HTERT RPE-1 (cell line): ENCODE results near the gene C12orf43.

Experiments used
- in situ Hi-C: fragments of 300-500 bp; cut with MboI; formaldehyde crosslinking; loops from 4 replicates; pipeline ENCODE4 v1.14.3; 2020; ENCODE audit warnings: low sequenced_read_pairs

The C12orf43 gene

DNA sequence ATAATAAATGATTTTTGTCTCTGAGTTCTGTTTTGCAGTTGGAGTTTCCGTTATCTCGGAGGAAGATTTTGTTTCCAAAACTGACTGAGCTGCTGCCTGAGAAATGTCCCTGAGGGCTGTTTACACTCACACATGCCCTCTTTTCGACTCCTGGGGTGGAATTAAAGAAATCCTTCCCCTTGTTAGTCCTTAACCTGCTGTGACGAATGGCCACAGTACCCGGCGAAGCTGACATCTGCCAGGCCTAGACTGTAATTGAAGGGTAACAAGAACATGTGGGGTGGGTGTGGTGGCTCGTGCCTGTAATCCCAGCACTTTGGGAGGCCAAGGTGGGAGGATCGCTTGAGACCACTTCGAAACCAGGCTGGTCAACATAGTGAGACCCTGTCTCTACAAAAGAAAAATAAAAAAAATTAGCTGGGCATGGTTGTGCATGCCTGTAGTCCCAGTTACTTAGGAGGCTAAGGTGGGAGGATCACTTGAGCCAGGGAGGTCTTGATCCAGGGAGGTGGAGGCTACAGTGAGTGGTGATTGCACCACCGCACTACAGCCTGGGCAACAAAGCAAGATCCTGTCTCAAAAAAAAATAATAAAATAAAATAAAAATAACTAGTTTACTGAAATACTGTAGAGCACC is 14.4 kb upstream of the C12orf43 start:
- in situ Hi-C loops: no loop called here

DNA sequence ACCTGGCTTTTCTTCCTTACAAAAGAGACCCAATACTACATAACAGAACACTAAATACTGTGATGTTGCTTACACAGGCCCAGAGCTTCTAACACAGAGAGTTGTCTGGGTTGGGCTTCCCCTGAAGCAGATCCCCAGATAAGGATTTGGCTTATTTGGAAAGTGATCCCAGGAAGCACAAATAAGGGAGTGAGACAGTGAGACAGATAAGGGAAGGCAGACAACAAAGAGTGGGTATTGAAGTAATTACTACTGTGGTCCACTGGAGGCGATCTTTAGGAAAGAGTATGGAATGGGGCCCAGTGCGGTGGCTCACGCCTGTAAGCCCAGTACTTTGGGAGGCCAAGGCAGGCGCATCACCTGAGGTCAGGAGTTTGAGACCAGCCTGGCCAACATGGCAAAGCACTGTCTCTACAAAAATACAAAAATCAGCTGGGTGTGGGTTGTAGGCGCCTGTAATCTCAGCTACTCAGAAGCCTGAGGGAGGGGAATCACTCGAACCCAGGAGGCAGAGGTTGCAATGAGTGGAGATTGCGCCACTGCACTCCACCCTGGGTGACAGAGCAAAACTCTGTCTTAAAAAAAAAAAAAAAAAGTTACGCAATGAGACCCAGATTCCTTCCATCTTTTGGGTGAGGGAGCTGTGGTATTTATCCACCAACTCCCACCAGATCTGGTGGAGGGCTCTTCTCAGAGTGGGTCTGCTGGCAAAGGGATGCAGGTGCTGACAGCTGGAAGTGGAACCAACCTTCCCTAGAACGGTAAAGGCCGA is 10.2 kb upstream of the C12orf43 start:
- in situ Hi-C loops: no loop called here

DNA sequence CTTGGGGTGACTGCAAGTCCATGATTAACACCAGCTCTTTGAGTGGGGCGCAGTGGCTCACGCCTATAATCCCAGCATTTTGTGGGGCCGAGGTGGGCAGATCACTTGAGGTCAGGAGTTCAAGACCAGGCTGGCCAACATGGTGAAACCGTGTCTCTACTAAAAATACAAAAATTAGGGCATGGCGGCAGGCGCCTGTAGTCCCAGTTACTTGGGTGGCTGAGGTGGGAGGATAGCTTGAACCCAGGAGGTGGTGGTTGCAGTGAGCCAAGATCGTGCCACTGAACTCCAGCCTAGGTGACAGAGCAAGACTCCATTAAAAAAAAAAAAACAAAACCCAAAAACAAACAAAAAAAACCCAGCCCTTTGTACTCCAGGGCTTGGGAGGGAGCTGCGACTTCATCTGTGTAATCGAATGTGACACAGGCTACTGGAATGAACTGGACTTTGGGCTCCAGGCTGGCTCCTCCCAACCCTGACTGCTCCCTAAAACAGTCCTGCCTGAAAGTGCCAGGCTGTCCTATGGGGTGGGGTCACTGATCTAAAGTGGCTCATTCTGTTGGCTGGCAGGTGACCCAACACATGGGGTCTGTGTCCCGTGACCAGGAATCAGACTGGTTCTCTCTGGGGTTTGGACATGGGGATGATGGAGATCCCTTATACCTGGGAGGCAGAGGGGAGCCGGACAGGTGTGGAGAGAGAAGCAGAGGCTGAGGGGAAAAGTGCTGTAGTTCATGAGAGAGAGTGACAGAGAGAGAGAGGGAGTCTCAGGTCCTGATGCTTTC is 9.3 kb upstream of the C12orf43 start:
- in situ Hi-C loops: no loop called here

DNA sequence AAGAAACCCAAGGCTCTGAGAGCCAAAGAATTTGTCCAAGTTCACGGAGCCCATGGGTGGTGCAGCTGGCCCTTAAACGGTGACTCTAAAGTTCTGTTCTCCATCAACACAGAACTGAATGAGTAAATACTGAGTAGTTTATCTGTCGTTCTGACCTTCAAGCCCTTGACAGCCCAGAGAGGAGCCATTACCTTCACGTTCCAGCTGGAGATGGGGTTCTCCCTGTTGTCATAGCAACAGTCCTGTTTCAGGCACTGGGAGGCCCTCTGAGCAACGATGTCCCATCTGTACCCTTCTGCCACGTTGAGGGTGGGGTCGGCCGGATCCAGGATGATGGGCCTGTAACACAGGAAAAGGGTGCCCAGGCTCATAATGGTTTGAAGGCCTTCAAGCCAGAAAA is 7.5 kb upstream of the C12orf43 start:
- in situ Hi-C loops: no loop called here

DNA sequence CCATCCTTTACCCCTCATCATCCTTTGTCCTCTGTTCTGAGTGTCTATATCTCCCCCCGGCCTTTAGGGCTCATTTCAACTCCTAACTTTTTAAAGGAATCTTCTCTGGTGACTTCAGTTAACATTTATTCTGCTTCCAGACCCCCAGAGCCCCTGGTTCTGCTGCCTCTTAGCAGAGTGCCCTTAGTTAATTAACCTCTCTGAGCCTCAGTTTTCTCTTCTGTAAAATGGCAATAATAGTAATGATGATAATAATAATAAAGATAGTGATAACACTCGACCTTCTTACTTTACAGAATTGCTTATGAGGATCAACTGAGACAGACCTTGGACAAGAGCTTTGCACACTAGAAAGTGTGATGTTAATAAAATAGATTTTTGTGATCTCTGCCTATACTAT is 6.4 kb upstream of the C12orf43 start:
- in situ Hi-C loops: no loop called here

DNA sequence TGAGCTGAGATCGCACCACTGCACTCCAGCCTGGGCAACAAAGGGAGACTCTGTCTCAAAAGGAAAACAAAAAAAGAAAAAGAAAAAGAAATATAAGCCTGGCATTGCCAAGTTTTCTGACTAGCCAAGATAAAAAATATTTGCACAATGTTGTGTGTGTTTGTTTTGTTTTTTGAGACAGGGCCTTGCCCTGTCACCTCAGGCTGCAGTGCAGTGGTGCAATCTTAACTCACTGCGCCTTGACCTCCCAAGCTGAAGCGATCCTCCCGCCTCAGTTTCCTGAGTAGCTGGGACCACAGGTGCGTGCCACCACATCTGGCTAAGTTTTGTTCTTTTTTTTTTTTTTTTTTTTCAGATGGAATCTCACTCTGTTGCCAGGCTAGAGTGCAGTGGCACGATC is 5.5 kb upstream of the C12orf43 start:
- in situ Hi-C loops: no loop called here

DNA sequence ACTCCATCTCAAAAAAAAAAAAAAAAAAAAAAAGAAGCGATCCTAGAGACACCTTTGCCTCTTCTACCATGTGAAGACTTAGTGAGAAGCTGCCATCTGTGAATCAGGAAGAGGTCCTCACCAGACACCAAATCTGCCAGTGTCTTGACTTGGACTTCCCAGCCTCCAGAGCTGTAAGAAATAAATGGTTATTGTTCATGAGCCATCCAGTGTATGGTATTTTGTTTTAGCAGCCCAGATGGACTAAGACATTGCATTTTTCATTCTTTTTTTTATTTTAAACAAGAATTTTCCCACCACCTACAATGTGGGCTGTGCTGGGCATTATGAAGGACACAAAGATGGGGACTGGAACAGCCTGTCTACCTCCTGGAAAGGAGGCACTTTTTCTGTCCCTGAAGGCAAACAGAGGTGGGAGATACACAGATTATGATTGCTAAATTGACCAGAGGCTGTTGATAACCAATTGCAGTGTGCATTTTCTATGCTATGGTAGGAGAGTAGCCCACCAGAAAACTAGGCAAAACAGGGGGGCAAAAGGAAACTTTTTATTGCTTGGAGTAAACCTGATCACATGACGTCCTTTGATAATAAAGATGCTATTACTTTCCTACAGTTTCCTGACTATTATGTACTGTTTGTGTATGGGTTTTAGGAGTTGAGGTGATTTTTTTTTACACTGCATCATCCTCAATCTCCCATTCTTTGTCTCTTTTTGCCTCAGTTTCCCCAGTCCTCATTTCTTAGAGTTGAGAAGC is 2.8 kb upstream of the C12orf43 start:
- in situ Hi-C loops: no loop called here

DNA sequence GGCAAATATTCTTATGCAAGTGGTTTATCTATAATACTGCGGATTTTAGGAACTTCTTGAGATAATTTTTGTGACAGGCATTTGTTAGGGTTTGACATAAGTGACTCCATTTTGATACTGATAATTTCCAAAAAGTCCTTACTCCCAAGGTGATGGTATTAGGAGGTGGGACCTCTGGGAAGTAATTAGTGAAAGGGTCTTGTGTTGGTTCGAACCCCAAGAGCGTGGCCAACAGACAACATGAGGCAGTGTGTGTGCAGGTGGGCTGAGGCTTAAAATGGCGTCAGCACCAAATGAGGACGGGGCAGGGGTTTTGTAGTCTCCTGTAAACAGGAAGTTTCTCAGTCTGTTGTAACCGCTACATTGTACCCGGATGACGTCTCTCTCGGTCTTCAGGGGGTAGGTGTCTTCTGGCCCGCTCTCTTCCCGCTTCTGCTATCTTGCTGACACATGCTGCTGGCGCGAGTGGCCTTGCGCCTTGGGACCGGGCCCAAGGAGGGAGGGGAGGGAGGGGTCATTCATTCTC is 1.7 kb upstream of the C12orf43 start:
- in situ Hi-C loops: no loop called here

DNA sequence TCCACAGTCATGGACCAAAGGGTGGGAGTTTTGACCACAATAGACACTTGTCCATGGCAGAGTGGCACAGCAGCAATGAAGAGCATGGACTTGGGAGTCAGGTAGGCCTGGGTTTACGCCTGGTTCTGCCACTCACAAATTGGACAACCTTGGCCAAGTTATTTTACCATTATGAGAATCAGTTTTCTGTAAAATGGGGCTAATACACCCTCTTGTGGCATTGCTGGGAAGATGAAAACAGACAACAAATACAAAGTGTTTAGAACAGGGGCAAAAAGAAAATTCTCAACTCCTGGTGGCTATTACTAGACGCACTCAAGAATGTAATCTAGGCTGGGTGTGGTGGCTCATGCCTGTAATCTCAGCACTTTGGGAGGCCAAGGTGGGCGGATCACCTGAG is 2.6 kb downstream of the C12orf43 start:
- in situ Hi-C loops: no loop called here

DNA sequence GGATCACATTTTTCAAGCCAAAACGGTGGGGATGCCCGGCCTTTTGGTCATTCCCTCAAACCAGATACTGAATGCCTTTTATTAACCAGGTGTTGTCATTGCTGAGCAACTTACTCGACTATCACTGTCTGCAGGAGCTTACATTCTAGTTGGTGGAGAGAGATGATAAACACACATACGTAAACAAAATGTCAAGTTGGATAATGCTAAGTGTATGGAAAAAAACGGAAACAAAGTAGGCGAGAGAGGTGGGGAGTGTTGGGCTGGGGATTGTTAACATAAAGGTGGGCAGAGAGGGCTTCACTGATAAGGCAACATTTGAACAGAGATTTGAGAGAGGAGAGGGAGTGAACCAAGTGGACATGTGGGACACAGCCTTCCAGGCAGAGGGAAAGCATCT is 4.5 kb downstream of the C12orf43 start:
- in situ Hi-C loops: no loop called here

DNA sequence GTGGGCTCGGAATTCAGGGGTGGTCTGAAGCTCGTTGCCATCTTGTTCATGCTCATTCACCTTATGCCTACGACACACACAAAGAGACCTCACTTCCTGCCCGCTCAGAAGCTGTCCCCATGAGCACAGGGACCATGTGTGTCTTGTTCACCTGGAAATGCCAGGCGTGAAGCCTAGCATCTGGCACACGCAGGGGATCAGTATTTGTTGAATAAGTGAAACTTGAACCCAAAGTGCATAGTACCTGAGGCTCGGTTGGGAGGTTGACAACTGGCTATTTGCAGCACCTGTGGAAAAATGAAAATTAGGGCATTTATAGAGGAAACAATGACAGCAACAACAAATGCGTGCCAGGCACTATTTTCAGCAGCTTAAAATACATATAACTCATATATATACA is 5.4 kb downstream of the C12orf43 start:
- in situ Hi-C loops: no loop called here

DNA sequence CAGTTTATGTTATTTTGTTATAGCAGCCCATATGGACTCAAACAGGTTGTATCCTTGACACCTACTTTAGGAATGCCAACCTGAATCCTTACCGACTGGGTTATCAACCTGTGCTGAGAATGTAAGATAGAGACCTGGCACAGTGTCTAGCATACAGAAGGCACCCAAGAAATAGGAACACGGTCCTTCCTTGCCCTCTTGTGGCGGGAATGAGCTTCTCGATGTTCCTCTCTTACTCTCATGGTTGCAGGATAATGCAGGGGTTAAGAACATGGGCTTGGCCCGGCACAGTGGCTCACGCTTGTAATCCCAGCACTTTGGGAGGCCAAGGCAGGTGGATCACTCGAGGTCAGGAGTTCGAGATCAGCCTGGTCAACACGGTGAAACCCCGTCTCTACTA is 6.5 kb downstream of the C12orf43 start:
- in situ Hi-C loops: no loop called here

DNA sequence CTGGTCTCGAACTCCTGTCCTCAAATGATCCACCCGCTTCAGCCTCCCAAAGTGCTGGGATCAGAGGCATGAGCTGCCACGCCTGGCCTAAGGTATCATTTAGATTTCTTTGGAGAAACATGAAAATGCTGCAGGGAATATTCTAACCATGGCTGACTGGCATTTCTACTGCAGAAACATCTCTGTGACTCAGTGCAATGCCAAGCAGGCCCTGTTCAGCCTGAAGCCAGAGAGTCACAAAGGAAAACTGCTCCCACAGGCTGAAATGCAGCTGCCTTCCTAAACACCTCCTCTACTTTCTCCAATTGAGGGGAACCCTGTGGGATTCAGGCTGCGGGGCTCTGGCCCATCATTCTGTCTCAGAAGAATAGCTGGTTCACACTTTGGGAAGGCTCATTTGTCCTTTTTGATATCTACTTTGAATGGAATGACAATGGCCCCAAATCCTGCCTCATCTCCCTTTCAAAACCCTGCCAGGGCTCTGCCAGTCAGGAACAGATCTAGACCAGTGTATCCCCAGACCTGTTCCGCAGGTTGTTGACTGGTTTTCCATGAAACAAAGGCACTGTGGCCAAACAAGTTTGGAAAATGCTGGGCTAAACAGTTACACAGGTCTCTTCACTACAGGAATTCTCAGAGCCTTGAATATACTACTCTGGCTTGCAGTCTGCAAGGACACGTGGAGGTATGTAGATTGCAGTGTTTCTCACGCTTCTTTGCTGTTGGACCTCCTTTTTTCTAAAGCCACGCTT is 7.8 kb downstream of the C12orf43 start:
- in situ Hi-C loops: no loop called here

DNA sequence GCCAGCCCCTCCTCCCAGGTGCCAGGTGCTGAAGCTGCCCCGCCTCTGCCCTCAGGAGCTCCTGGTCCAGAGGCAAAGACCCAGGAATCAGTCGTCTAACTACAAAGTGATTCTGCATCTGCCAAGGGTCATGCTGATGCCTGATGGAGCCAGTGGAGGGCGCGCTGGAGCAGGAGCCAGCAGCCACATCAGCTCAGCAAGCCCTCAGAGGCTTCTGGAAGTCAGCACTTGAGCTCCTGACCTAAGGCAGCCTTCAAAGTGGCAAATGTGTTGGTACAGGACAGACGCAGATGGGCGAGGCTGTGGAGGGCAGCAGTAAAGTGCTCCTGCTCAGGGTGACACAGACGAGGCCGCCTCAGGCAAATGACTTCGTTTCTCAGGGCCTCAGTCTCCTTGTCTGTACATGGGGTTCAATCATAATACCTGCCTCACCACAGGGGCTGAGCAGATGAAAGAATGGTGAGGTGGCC is 10.9 kb downstream of the C12orf43 start:
- in situ Hi-C loops: no loop called here

DNA sequence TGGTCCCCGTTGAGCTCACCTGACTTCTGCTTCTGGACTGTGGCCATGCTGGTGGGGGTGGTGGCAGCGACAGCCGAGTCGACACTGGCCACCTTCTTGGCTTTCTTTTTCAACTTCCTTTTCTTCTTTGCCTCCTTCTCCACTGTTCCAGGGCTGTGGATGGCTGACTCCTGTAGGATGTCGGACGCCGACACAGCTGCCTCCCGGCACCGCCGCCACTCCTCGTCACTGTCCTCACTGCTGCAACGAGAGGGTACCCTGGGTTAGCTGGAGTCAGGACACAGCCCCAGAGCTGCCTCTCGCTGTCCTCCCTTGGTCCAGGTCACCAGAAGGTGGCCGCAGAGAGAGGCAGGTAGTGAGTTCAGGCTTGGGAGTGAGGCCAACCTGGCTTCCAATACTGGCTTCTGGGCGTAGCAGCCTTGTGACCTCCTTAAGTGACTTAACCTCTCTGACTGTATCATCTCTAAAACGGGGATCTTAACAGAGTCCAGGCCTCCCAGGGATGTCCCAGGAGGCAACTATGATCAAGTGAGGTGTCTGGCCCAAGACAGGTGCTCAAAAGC is 12.0 kb downstream of the C12orf43 start:
- in situ Hi-C loops: no loop called here

DNA sequence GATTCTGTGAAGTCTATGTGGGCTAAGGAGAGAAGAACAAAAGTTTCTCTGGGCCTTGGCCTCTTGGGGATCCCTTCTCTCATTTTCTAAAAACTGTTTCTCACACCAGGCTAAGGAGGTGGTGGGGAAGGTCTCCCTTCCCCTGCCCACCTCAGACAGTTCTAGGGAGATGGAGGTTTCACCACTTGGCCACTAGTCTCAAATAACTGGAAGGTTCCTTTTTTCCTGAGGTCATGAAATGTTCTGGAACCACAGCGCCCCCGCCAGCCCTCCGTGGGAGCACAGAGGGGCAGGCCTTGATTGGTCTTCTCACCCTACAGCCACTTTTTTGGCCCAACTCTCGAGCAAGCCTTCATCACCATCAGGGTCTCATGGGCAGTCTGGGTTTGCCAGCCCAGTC is 12.6 kb downstream of the C12orf43 start:
- in situ Hi-C loops: no loop called here

DNA sequence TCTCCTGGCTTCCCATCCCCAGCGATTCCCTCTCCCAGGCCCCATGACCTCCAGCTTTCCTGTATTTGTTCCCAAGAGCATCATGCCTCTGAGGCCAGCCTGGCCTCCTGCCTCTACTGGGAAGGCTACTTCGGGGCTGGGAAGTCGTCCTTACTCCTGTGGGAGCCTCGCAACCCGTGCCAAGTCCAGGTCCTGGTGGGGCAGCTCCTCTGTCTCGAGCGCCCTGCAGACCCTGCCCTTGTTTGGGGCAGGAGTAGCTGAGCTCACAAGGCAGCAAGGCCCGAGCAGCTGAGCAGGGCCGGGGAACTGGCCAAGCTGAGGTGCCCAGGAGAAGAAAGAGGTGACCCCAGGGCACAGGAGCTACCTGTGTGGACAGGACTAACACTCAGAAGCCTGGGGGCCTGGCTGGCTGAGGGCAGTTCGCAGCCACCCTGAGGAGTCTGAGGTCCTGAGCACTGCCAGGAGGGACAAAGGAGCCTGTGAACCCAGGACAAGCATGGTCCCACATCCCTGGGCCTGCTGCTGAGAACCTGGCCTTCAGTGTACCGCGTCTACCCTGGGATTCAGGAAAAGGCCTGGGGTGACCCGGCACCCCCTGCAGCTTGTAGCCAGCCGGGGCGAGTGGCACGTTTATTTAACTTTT is 14.3 kb downstream of the C12orf43 start:
- in situ Hi-C loops: no loop called here

DNA sequence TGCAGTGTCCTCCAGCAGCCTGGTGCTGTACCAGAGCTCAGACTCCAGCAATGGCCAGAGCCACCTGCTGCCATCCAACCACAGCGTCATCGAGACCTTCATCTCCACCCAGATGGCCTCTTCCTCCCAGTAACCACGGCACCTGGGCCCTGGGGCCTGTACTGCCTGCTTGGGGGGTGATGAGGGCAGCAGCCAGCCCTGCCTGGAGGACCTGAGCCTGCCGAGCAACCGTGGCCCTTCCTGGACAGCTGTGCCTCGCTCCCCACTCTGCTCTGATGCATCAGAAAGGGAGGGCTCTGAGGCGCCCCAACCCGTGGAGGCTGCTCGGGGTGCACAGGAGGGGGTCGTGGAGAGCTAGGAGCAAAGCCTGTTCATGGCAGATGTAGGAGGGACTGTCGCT is 15.2 kb downstream of the C12orf43 start:
- in situ Hi-C loops: no loop called here

DNA sequence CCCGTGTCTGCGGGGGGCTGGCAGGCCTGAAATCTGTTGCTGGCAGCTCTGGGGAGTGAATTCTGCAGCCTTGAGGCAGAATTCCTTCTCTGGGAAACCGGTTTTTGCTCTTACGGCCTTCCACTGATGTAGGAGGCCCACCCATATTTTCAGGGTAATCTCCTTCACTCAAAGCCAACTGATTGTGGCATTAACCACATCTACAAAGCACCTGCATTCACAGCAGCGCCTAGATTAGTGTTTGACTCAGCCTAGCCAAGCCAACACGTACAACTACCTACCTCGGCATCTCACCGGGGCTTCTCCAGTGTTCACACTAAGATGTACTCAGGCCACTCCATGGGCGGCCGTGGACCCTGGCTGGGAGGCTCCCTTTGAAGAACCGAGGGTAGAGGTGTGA is 15.8 kb downstream of the C12orf43 start:
- in situ Hi-C loops: no loop called here
